Activated T-cell treated with anti-CD3 and anti-CD28 coated beads for 4 hours (primary cell): Measurements from ENCODE around the gene HARBI1.
"Not testable (repeated sequence)": the region's sequence is repeated elsewhere in the genome, so short reads cannot be mapped to it uniquely, and the experiment has no call there.

ENCODE experiments used
- DNase-seq: peaks from one replicate; pipeline ENCODE4 v3.0.0-alpha.2; 2020

The HARBI1 gene

GRCh38 chr11:46594785-46595184, 22.2 kb downstream of the HARBI1 start:
- DNase-seq, result no peak

DNA sequence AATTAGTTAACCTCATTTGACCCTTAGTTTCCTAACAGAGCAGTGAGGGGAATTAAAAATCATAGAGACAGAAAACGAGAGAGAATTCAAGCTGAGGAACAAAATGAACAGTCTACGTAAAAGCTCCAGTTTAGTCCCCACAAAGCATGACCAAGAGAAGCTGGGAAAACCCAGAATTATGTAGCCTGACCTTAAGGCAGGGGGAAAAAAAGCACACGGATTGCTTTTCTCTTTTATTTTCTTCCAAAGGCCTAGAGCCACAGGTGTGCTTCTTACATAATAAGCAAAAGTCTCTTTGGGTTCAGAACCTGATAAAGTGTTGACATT, 22.7 kb downstream of the HARBI1 start:
- DNase-seq, result no peak

- DNase-seq, result peak; percentile 85
Measured at GRCh38 chr11:46593550-46594373, 23.3 kb downstream of the HARBI1 start, which contains the start of gene AMBRA1. AMBRA1 (minus strand) TSS chr11:46594023; CDS start chr11:46548380, 45,643 bp downstream.

GRCh38 chr11:46590740-46591605, 26.1 kb downstream of the HARBI1 start:
- no peak for DNase-seq

DNA sequence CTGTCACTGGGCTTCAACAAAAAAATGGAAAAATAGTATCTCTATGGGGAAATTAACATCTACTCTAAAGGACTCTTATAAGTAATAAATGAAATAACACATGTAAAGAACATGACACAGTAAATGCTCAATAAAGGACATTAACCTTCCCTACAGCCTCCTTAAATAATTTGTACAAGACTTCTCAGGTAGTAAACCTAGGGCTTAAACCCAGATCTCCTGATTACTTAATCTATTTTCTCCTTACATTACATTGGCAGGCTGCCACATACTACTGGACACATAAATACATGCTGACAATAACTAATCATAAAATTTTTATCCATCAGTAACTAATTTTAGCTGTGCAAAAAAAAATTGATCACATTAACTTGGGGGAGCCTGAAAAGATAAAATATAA, 28.1 kb downstream of the HARBI1 start:
- no peak for DNase-seq

DNA sequence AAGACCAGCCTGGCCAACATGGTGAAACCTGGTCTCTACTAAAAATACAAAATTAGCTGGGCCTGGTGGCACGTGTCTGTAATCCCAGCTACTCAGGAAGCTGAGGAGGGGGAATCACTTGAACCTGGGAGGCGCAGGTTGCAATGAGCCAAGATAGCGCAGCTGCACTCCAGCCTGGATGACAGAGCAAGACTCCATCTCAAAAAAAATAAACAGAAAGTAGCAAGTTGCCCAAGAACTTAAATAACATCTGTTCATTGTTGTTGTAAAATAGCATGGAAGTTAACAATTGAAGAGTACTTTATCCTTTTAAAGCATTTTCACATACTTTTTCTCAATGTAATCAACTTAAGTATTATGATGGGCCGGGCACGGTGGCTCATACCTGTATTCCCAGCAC, 28.9 kb downstream of the HARBI1 start:
- DNase-seq, result no peak

GRCh38 chr11:46583513-46583912, 33.5 kb downstream of the HARBI1 start:
- DNase-seq, result not testable (repeated sequence)

DNA sequence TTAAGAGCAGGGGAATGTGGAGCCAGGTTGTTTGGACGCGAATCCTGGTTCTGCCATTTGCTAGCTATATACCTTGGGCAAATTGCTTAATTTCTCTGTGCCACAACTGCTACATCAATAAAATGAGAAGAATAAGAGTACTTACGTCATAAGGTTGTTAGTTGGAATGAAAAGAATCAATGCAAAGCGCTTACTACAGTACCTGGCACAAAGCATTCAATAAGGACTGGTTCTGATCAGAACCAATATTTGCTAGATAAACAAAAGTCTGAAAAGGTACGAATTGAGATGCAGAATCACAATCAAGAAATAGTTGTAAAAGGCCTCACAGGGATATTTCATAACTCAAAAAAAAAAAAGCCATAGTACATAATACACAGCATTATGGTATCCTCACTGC, 34.4 kb downstream of the HARBI1 start:
- DNase-seq, result no peak

DNA sequence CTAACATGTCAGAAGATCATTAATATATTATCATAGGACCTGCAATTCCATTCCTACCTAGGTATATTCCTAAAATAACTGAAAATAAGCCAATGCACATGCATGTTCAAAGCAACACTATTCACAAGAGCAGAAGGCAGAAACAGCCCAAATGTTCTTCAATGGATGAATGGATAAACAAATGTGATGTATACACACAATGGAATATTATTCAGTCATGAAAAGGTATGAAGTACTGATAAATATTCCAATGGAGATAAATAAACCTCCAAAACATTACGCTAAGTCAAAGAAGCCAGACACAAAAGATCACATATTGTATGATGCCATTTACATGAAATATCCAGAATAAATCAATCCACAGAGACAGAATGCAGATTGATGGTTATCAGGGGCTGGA, 40.0 kb downstream of the HARBI1 start:
- DNase-seq, result no peak

GRCh38 chr11:46574656-46575055, 42.4 kb downstream of the HARBI1 start:
- no peak for DNase-seq

- DNase-seq, result no peak
Measured at GRCh38 chr11:46570790-46571398, 46.1 kb downstream of the HARBI1 start.

DNA sequence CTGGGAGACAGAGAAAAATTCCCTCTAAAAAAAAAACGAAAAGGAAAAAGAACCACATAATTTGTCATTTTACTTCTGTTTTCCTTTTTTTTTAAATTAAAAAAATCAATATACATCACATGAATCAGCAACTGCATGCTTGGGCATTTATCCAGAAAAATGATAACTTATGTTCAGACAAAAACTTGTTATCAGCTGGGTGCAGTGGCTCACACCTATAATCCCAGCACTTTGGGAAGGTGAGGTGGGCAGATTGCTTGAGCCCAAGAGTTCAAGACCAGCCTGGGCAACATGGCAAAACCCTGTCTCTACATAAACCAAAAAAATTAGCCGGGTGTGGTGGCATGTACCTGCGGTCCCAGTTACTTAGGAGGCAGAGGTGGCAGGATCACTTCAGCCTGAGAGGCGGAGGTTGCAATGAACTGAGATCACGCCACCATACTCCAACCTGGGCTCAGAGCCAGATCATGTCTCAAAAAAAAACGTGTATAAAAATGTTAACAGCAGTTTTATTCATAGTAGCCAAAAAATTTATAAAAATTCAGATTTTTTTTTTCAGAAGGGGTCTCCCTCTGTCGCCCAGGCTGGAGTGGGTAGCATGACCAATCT, 51.7 kb downstream of the HARBI1 start:
- no peak for DNase-seq

GRCh38 chr11:46564459-46564858, 52.6 kb downstream of the HARBI1 start:
- DNase-seq, result no peak

DNA sequence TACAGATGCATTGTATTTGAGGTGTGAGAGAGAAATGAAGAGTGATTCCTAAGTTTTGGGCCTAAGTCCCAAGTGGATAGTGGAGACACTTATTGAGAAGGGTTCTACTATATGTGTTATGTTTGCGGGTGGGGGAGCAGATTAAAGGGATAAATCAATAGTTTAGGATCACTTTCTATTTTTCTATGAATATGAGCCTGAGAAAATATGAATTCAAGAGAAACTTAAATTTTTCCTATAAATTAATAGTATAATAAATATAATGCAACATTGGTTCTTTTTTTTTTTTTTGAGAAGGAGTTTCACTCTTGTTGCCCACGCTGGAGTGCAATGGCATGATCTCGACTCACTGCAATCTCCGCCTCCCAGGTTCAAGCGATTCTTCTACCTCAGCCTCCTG, 54.5 kb downstream of the HARBI1 start:
- DNase-seq, result no peak

- DNase-seq, result no peak
Measured at GRCh38 chr11:46560300-46560991, 56.6 kb downstream of the HARBI1 start.

- DNase-seq, result no peak
Measured at GRCh38 chr11:46559815-46560214, 57.2 kb downstream of the HARBI1 start.

DNA sequence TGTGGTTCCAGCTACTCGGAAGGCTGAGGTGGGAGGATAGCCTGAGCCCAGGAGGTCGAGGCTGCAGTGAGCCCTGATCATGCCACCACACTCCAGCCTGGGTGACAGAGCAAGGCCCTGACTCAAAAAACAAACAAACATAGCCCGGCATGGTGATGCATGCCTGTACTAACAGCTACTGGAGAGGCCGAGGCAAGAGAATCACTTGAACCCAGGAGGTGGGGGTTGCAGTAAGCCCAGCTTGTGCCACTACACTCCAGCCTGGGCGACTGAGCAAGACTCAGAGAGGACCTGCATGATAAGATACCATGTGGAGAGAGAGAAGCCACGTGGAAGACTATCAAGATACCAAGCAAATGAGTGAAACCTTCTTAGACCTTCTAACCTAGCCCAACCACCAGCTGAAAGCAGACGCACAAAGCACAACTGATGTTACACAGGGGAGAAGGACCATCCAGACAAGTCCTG, 59.3 kb downstream of the HARBI1 start:
- no peak for DNase-seq

- DNase-seq, result no peak
Measured at GRCh38 chr11:46555267-46556054, 61.6 kb downstream of the HARBI1 start.

DNA sequence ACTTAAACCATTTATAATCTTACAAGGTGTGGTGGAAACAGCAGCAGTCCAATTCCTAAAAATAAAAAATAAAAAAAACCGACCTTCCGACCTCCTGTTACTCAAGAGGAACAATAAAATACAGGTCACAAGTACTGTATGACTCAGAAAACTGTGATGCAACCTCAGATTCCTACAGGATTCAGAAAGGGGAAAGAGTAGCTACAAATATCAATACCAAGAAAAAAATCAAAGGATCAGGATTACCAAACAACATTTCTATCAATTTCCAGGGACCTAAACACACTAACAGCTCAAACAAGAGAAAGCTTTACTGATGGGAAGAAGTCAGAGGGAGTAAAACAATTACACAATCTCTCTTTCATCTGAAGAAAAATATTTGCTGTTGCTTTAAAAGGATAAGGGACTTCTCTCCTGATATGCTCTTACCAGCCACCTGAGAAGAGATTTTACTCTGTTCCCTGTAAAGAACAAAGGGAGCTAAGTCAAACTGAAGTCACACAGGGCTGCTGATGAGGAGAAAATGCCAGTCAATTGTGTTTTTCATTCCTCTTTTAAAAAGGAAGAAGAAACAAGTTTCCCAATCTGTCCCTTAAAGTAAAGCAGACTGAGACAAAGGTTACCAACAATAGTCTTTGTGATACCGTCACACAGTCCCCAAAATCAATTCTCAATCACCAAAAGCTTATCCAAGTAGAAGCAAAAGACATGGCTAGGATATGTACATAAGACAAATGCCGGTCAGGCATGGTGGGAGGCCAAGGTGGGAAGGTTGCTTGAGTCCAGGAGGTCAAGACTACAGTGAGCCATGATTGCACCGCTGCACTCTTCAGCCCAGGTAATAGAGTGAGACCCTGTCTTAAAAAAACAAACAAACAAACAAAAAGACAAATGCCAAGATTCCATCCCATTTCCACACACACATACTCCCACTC, 62.5 kb downstream of the HARBI1 start:
- no peak for DNase-seq

DNA sequence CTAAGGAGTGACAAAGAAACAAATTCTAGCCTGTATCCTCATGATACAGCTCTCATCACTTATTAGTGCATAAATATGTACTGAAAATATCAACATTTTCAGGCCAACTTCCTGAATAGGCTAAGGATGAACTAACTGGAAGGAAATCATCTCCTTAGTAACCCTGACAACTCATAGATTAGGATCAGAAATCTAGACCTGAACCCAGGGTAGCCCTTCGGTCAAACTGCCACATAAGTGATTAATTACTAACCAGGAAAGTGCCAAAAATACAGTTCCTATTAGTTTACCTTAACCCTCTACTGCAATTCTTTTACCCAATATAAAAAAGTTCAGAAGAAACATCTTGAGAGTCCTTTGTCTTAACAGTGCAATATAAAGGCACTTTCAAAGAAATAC, 63.2 kb downstream of the HARBI1 start:
- DNase-seq, result no peak
